GM21360 (cell line): ENCODE measurements around the gene ARHGAP28.

Experiments used
- ATAC-seq: cut with Tn5 transposase; IDR thresholded peaks from one replicate; pipeline ENCODE4 v1.9.1; 2021; ENCODE audit warnings: mild to moderate bottlenecking, moderate library complexity; ENCODE audit not compliant: unreplicated experiment

Gene ARHGAP28

DNA sequence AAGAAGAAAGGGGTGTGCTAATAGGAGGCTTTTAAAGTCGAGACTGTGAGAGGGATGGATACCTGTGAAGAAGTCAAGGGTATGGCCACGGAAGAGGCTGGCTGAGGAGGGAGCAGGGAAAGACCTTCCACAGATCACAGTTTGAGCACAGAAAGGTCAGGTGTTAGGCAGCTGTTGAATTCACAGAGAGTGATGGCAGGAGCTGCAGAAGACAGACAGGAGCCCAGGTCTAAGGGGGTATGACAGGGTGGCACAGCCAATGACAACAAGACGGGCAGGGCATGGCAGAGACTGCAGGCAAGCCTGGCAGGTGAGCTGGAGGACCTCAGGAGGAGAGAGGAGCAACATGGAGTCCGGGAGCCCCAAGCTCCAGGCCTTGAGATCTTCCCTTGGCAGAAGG lies 225.0 kb downstream of the ARHGAP28 start:
- ATAC-seq, result no peak

DNA sequence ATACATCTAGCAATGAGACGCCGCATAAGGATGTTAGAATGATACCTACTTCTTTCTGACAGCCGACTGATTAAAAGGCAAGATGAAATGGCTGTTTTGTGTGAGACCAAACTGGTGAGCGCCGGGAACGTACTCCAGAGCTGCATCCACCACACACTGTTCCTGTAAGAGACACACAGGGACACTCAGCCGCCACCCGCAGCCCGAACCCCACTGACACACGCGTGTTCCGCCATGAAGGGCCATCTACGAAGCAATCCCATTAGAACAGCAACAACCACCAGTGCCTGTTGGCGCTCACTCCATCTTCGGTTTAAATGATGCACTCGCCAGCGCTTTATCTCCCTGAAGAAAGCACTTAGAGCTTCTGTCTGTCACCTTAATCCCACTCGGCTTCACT lies 225.8 kb downstream of the ARHGAP28 start:
- ATAC-seq, result no peak

- no peak for ATAC-seq
Observed at GRCh38 chr18:6956495-6956894, 227.0 kb downstream of the ARHGAP28 start.

DNA sequence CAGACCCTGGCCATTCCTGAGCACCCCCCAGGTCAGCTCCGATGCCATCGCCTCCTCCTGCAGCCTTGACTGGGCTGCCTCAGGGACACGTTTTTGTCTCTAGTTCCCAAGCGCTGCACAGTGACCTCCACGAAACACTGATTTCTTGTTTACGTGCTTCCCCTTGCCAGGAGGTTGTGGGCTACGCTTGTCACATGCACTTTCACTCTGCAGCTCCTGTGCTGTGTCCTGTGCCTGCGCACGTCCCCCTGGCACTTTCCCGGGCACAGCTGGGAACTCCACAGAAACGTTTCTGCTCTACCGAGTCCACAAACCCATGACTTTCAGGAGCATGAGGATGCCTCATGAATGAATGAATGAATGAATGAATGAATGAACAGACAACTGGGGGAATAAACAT lies 227.5 kb downstream of the ARHGAP28 start:
- ATAC-seq, result no peak

- ATAC-seq, result no peak
Observed at GRCh38 chr18:6959110-6959509, 229.6 kb downstream of the ARHGAP28 start.

DNA sequence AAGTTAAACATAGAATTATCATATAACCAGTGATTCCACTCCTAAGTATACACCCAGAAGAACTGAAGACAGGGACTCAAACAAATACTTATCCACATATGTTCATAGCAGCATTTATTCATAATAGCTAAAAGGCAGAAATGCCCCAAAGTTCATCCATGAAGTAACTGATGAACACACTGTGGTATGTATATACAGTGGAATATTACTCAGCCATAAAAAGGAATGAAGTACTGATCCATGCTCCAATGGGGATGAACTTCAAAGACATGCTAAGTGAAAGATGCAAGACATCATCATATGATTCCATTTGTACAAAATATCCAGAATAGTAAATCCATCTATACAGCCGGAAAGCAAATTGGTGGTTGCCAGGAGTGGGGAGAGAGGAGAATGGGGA lies 230.6 kb downstream of the ARHGAP28 start:
- no peak for ATAC-seq

DNA sequence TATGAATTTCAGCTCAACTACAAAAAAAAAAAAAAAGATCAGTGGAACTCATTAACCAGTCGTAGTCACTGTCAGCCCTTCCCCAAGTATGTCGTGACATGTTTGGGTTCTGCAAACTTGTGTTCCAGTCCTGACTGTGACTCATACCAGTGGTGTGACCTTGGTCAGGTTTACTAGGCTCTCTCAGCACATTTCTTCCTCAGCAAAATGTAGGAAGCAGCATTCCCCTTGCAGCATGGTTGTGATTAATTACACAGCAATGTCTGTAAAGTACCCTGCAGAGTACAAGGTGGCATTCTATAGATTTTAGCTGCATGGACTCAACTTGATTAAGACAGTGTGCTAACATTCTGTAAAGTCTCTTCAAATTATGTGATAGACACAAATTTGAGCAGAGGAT lies 231.1 kb downstream of the ARHGAP28 start:
- no peak for ATAC-seq

GRCh38 chr18:6961331-6961730 lies 231.8 kb downstream of the ARHGAP28 start:
- no peak for ATAC-seq

- ATAC-seq, result no peak
Observed at GRCh38 chr18:6962571-6963451, 233.3 kb downstream of the ARHGAP28 start.

DNA sequence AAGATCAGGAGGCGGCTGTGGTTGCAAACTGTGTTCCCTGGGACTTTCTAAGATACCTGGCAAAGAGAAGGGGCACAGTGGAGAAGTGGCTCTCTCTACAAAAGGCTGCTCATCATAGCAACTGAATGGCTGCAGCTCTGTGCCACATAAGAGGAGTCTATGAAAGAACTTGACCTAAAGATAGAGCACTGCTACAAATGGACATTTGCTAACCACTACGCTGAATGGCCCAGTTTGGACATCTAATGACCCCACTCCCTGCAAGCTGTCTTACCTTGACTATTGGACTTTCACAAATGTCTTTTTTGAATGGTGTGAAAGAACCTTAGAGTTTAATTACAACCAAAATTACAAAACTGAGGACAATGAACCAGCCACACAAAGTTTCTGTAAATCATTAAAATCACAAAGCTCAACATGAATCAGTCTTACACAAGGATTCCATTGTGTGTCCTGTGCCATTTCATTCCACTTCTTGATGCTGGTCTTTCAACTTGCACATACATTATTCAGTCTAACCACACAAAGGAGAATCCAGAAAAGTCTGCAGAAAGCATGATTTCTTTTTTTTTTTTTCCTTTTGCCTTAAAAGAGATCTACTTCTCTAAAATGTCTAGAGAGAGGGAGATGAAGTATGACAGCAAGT lies 234.1 kb downstream of the ARHGAP28 start:
- ATAC-seq, result no peak
